ENCODE results near the gene RDX. TPM values are rescaled to one million over a fixed set of nuclear protein-coding genes. Genes with fewer than 3 reads are reported as not detected.

RDX gene
- total RNA-seq, 1 experiment from 2014 or later = 77.4 TPM

GRCh38 chr11:110190885-110191284, 105.5 kb downstream of the RDX start:
- ChIA-PET POLR2A (no interaction called here), CTCF (no interaction called here)
- Mint-ChIP-seq H3K4me1 (peaks cover 14% of the 10 kb centered on the region), H3K4me3 (no peak overlapping the region), H3K27ac (no peak overlapping the region), H3K9me3 (peaks cover 13% of the 10 kb centered on the region), H3K27me3 (ENCODE audit: low read depth) (no peaks in the 10 kb centered on the region; the same call in 1 of the 2 replicates), H3K36me3 (no peaks in the 10 kb centered on the region)
- TF ChIP-seq CREB1 (CRISPR knock-in tag; IDR thresholded peaks at IDR 0.05) = no peak
- no peak for TF ChIP-seq PRRX2 (CRISPR knock-in tag; IDR thresholded peaks at IDR 0.05)
- TF ChIP-seq FOXK1 (CRISPR knock-in tag; IDR thresholded peaks at IDR 0.05) = no peak
- TF ChIP-seq FOXP1 (CRISPR knock-in tag; IDR thresholded peaks at IDR 0.05; ENCODE audit: borderline replicate concordance) = no peak
- TF ChIP-seq NFATC4 (CRISPR knock-in tag; IDR thresholded peaks at IDR 0.05) = no peak
- TF ChIP-seq ZNF396 (CRISPR knock-in tag; IDR thresholded peaks at IDR 0.05; ENCODE audit: borderline replicate concordance) = no peak
- TF ChIP-seq GRHL2 (CRISPR knock-in tag; IDR thresholded peaks at IDR 0.05; ENCODE audit: insufficient replicate concordance, severe bottlenecking) = no peak
- no peak for TF ChIP-seq TCF7 (CRISPR knock-in tag; IDR thresholded peaks at IDR 0.05; ENCODE audit: low read depth)
- DNase-seq (ENCODE audit: low spot score) (no peak), ATAC-seq (no peak)

- no peak overlapping the region for H3K4me3 Mint-ChIP-seq
- H3K27ac Mint-ChIP-seq = no peak overlapping the region
- H3K36me3 Mint-ChIP-seq = no peaks in the 10 kb centered on the region
- no peak for DNase-seq (ENCODE audit: low spot score)
- H3K4me1 Mint-ChIP-seq = peaks cover 27% of the 10 kb centered on the region
- TF ChIP-seq JUN (CRISPR knock-in tag; IDR thresholded peaks at IDR 0.05) (no peak), GRHL2 (CRISPR knock-in tag; IDR thresholded peaks at IDR 0.05; ENCODE audit: insufficient replicate concordance, severe bottlenecking) (no peak), ZNF281 (CRISPR knock-in tag; IDR thresholded peaks at IDR 0.05) (no peak), NFYB (CRISPR knock-in tag; conservative IDR thresholded peaks at IDR 0.05; ENCODE audit: low read depth) (no peak), STAT6 (CRISPR knock-in tag; conservative IDR thresholded peaks at IDR 0.05; ENCODE audit: low read depth) (no peak), ELF4 (CRISPR knock-in tag; IDR thresholded peaks at IDR 0.05; ENCODE audit: low read depth) (no peak), IRF2 (CRISPR knock-in tag; IDR thresholded peaks at IDR 0.05; ENCODE audit: borderline replicate concordance, low read depth) (no peak), ATF2 (CRISPR knock-in tag; IDR thresholded peaks at IDR 0.05; ENCODE audit: borderline replicate concordance, low read depth) (no peak), PREB (CRISPR knock-in tag; IDR thresholded peaks at IDR 0.05; ENCODE audit: borderline replicate concordance) (no peak), FOXP4 (CRISPR knock-in tag; IDR thresholded peaks at IDR 0.05) (no peak), SOX15 (CRISPR knock-in tag; IDR thresholded peaks at IDR 0.05) (no peak)
- H3K9me3 Mint-ChIP-seq = peaks cover 4% of the 10 kb centered on the region
- ChIA-PET POLR2A (no interaction called here), CTCF (interaction anchor here (0.8 kb wide), 1 partner anchor 13 kb away, joined by 4 read pairs; no protein-coding TSS in a partner anchor)
- ATAC-seq = no peak
- H3K27me3 Mint-ChIP-seq (ENCODE audit: low read depth) = peaks cover 4% of the 10 kb centered on the region; the same call in 1 of the 2 replicates
These were observed 108.7 kb downstream of the RDX start for GRCh38 chr11:110187731-110188130.
